Gastrocnemius medialis (tissue), 4 donors: ENCODE measurements around the gene PLAAT5. TPM values are rescaled to one million over a fixed set of nuclear protein-coding genes. Genes with fewer than 3 reads are reported as not detected.
"Not testable (repeated sequence)": the region's sequence is repeated elsewhere in the genome, so short reads cannot be mapped to it uniquely, and the experiment has no call there.

Experiments
- ATAC-seq, 2 donors: fragments of 150-250 bp; one replicate each; pipeline ENCODE4 v1.9.1; 2016
- DNase-seq, 2 donors: peaks; one replicate each; pipeline ENCODE4 v3.0.0-alpha.2; 2019
- H3K27ac ChIP-seq, 4 donors: fragments of 200-600 bp; sonication (generic); 1 replicate in 1 of 4; 2 replicates in 3 of 4; pipeline ENCODE4 v1.5.1; 2016 to 2018; ENCODE audit warnings: mild to moderate bottlenecking in 2 of 4, moderate library complexity in 1 of 4
- H3K27me3 ChIP-seq, 3 donors: fragments of 200-600 bp; sonication (generic) in 2 of 3; 1 replicate in 1 of 3; 2 replicates in 2 of 3; pipeline versions ENCODE4 v1.5.1 to v1.6.0; 2016 to 2019; ENCODE audit warnings: mild to moderate bottlenecking in 1 of 3, moderate library complexity in 1 of 3
- H3K36me3 ChIP-seq, 2 donors: fragments of 200-600 bp; sonication (generic) in 1 of 2; one replicate each; pipeline ENCODE4 v1.5.1; 2017 to 2018
- H3K4me1 ChIP-seq, 2 donors: fragments of 200-600 bp; sonication (generic) in 1 of 2; one replicate each; pipeline ENCODE4 v1.5.1; 2016 to 2017; ENCODE audit warnings: mild to moderate bottlenecking in 2 of 2
- H3K4me3 ChIP-seq, 4 donors: fragments of 200-600 bp; sonication (generic) in 3 of 4; 1 replicate in 1 of 4; 2 replicates in 3 of 4; pipeline ENCODE4 v1.5.1; 2016 to 2019; ENCODE audit warnings: mild to moderate bottlenecking in 2 of 4
- H3K9me3 ChIP-seq, 3 donors: fragments of 200-600 bp; sonication (generic) in 2 of 3; 1 replicate in 1 of 3; 2 replicates in 2 of 3; pipeline ENCODE4 v1.5.1; 2016 to 2019
- POLR2A ChIP-seq, 2 donors: fragments of 450-650 bp; IDR thresholded peaks; one replicate each; pipeline ENCODE4 v1.6.1; 2017; ENCODE audit warnings: antibody characterized with exemption in 2 of 2, mild to moderate bottlenecking in 2 of 2, moderate library complexity in 2 of 2
- in situ Hi-C, 4 donors: fragments of 200-750 bp; cut with MboI; loops; one replicate each; pipeline versions ENCODE4 v1.15.0 to v1.8.0; 2017; ENCODE audit warnings: low sequenced_read_pairs in 4 of 4
- intact Hi-C: fragments of 100-400 bp; cut with DNase I; formaldehyde crosslinking; loops from one replicate; pipeline ENCODE4 v1.15.1; 2023; ENCODE audit warnings: low total_unique reads
- total RNA-seq, 4 donors: library from RNA; depleted of rRNA; stranded (reverse); fragments of >200 nt; gene quantifications; one replicate each; pipeline versions ENCODE4 v1.1.0 to v1.2.3, GENCODE V29; 2016
- TF ChIP-seq, protein P1 (sequence below), 5 experiments: fragments of 450-650 bp in 3 of 5; fragments of 200-600 bp in 2 of 5; sonication (generic) in 2 of 5; IDR thresholded peaks in 4 of 5; conservative IDR thresholded peaks in 1 of 5; 1 replicate in 4 of 5; 2 replicates in 1 of 5; pipeline ENCODE4 v1.5.1; 2016 to 2019; ENCODE audit warnings: antibody characterized with exemption in 5 of 5, mild to moderate bottlenecking in 3 of 5, moderate library complexity in 3 of 5

PLAAT5 gene
- total RNA-seq, 4 donors from 2014 or later: 0.18 TPM; not detected in 3

DNA sequence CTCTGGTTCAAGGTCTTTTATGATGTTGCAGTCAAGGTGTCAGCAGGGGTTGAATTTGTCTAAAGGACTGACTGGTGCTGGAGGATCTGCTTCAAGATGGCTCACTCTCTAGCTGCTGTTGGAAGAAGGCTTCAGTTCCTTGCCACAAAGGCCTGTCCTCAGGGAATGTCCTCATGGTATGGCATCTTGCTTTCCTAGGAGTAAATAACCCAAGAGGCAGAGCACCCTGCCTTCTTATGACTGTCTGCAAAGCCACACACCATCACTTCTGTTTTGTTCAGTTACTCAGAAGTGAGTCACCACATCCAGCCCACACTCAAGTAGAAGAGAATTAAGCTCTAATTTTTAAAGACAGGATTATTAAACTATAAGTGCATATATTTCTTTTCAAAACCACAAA lies 45.2 kb downstream of the PLAAT5 start:
- Histone ChIP-seq H3K9me3 (no peaks in the 10 kb centered on the region), H3K4me3 (no peak overlapping the region), H3K36me3 (no peaks in the 10 kb centered on the region), H3K4me1 (no peaks in the 10 kb centered on the region), H3K27me3 (peaks cover 0 to 3% (median 0%) of the 10 kb centered on the region in 3 donors), H3K27ac (no peak overlapping the region)
- ATAC-seq (no peak), DNase-seq (no peak)
- TF ChIP-seq POLR2A (IDR thresholded peaks at IDR 0.05): no peak
- TF ChIP-seq, protein P1, sequence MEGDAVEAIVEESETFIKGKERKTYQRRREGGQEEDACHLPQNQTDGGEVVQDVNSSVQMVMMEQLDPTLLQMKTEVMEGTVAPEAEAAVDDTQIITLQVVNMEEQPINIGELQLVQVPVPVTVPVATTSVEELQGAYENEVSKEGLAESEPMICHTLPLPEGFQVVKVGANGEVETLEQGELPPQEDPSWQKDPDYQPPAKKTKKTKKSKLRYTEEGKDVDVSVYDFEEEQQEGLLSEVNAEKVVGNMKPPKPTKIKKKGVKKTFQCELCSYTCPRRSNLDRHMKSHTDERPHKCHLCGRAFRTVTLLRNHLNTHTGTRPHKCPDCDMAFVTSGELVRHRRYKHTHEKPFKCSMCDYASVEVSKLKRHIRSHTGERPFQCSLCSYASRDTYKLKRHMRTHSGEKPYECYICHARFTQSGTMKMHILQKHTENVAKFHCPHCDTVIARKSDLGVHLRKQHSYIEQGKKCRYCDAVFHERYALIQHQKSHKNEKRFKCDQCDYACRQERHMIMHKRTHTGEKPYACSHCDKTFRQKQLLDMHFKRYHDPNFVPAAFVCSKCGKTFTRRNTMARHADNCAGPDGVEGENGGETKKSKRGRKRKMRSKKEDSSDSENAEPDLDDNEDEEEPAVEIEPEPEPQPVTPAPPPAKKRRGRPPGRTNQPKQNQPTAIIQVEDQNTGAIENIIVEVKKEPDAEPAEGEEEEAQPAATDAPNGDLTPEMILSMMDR (IDR thresholded peaks at IDR 0.05 in 4 of 5, conservative IDR thresholded peaks at IDR 0.05 in 1 of 5): no peak
- in situ Hi-C loops (no loop called here), intact Hi-C loops (no loop called here)

DNA sequence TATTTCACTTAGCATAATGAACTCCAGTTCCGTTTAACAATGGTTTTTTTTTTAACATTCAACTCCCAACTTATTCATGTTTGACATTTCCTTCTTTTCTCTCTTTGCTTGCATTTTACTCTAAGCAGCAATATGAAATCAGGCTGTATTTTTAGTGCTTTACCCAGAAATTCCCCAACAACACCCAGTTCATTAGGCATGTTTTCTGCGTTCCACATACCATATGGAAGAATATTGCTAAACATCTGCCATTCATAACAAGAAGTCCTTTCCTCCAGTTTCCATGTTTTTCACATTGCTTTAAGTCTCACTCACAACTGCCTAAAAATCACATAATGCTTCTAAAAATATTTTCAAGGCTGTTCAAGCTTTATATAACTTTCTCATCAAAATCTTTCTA lies 45.8 kb downstream of the PLAAT5 start:
- no peak for TF ChIP-seq POLR2A (IDR thresholded peaks at IDR 0.05)
- TF ChIP-seq, protein P1 (IDR thresholded peaks at IDR 0.05 in 4 of 5, conservative IDR thresholded peaks at IDR 0.05 in 1 of 5): no peak
- intact Hi-C loops: no loop called here
- peaks cover 0 to 3% (median 0%) of the 10 kb centered on the region in 3 donors for H3K27me3 ChIP-seq
- no peaks in the 10 kb centered on the region for H3K4me1 ChIP-seq
- H3K9me3 ChIP-seq: no peaks in the 10 kb centered on the region
- H3K4me3 ChIP-seq: no peak overlapping the region
- H3K36me3 ChIP-seq: no peaks in the 10 kb centered on the region
- no peak for DNase-seq
- in situ Hi-C loops: no loop called here
- no peak overlapping the region for H3K27ac ChIP-seq
- ATAC-seq: no peak

DNA sequence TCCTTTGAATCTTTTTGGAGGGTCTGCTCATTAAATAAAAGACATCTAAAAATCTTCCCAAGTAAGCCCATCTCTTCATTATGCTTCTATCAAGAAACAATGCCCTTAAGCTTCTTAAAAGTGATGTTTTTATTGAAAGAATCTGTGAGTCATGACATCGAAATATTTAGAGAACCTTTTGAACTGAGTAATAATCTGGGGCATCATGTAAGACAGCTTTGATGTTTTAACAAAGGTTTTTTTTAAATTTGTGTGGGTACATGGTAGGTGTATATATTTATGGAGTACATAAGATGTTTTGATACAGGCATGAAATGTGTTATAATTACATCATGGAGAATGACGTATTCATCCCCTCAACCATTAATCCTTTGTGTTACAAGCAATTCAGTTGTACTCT lies 46.8 kb downstream of the PLAAT5 start:
- Histone ChIP-seq H3K27ac (no peak overlapping the region), H3K36me3 (no peaks in the 10 kb centered on the region), H3K4me3 (no peak overlapping the region), H3K27me3 (no peaks in the 10 kb centered on the region), H3K4me1 (no peaks in the 10 kb centered on the region), H3K9me3 (no peaks in the 10 kb centered on the region)
- DNase-seq (no peak), ATAC-seq (no peak)
- intact Hi-C loops (no loop called here), in situ Hi-C loops (no loop called here)
- no peak for TF ChIP-seq POLR2A (IDR thresholded peaks at IDR 0.05)
- TF ChIP-seq, protein P1 (IDR thresholded peaks at IDR 0.05 in 4 of 5, conservative IDR thresholded peaks at IDR 0.05 in 1 of 5): no peak

DNA sequence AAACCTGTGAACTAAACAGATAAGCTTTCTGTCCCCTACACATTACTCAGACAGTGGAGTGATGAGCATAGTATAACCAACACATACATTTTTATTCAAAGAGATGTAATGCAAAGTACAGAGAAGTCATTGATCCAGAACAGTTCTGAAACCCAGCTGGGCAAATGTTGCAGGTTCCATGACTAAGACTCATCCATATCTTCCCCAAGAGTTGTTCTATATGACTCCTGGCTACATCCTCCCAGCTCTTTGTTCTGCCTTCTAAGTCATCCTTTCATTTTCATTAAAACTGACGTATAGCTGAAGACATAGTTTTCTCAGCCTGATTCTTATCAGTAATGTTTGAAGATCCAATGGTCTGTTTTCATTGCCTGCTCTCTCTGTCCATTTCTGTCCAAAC lies 47.3 kb downstream of the PLAAT5 start:
- DNase-seq (no peak), ATAC-seq (no peak)
- Histone ChIP-seq H3K36me3 (no peaks in the 10 kb centered on the region), H3K4me3 (no peak overlapping the region), H3K9me3 (no peaks in the 10 kb centered on the region), H3K27ac (no peak overlapping the region), H3K27me3 (no peaks in the 10 kb centered on the region), H3K4me1 (no peaks in the 10 kb centered on the region)
- in situ Hi-C loops: no loop called here
- TF ChIP-seq, protein P1 (IDR thresholded peaks at IDR 0.05 in 4 of 5, conservative IDR thresholded peaks at IDR 0.05 in 1 of 5): no peak
- no peak for TF ChIP-seq POLR2A (IDR thresholded peaks at IDR 0.05)
- intact Hi-C loops: no loop called here

DNA sequence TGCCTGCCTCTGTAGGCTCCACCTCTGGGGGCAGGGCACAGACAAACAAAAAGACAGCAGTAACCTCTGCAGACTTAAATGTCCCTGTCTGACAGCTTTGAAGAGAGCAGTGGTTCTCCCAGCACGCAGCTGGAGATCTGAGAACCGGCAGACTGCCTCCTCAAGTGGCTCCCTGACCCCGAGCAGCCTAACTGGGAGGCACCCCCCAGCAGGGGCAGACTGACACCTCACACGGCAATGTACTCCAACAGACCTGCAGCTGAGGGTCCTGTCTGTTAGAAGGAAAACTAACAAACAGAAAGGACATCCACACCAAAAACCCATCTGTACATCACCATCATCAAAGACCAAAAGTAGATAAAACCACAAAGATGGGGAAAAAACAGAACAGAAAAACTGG lies 55.1 kb downstream of the PLAAT5 start:
- in situ Hi-C loops, DNase-seq, ATAC-seq, H3K27me3 ChIP-seq, intact Hi-C loops, H3K36me3 ChIP-seq, H3K27ac ChIP-seq, H3K9me3 ChIP-seq, H3K4me1 ChIP-seq, H3K4me3 ChIP-seq: not testable (repeated sequence)

DNA sequence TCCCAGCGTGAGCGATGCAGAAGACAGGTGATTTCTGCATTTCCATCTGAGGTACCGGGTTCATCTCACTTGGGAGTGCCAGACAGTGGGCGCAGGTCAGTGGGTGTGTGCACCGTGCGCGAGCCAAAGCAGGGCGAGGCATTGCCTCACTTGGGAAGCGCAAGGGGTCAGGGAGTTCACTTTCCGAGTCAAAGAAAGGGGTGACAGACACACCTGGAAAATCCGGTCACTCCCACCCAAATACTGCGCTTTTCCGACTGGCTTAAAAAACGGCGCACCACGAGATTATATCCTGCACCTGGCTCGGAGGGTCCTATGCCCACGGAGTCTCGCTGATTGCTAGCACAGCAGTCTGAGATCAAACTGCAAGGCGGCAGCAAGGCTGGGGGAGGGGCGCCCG lies 55.6 kb downstream of the PLAAT5 start:
- intact Hi-C loops, ATAC-seq, DNase-seq, H3K4me3 ChIP-seq, H3K9me3 ChIP-seq, H3K27ac ChIP-seq, H3K27me3 ChIP-seq, H3K4me1 ChIP-seq, in situ Hi-C loops, H3K36me3 ChIP-seq: not testable (repeated sequence)

DNA sequence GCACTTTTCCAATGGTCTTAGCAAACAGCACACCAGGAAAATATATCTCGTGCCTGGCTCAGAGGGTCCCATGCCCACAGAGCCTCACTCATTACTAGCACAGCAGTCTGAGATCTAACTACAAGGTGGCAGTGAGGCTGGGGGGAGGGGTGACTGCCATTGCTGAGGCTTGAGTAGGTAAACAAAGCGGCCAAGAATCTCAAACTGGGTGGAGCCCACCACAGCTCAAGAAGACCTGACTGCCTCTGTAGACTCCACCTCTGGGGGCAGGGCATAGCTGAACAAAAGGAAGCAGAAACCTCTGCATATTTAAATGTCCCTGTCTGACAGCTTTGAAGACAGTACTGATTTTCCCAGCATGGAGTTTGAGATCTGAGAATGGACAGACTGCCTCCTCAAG lies 60.2 kb downstream of the PLAAT5 start:
- intact Hi-C loops, ATAC-seq, H3K4me3 ChIP-seq, DNase-seq, in situ Hi-C loops, H3K27me3 ChIP-seq, H3K27ac ChIP-seq, H3K9me3 ChIP-seq, H3K4me1 ChIP-seq, H3K36me3 ChIP-seq: not testable (repeated sequence)
